ENCODE data around the gene FOXL1.

Gene FOXL1

GRCh38 chr16:86608301-86608747 is 30.0 kb downstream of the FOXL1 start:
- no peak for DNase-seq (ENCODE audit: low read depth)

- peak; percentile 90 for DNase-seq (ENCODE audit: low read depth)
These were observed 30.8 kb downstream of the FOXL1 start for GRCh38 chr16:86609115-86609514.

- no peak for DNase-seq (ENCODE audit: low read depth)
These were observed 31.3 kb downstream of the FOXL1 start for GRCh38 chr16:86609661-86610060.

GRCh38 chr16:86610779-86611524 is 32.6 kb downstream of the FOXL1 start:
- DNase-seq (ENCODE audit: low read depth): no peak

- DNase-seq (ENCODE audit: low read depth): no peak
These were observed 33.1 kb downstream of the FOXL1 start for GRCh38 chr16:86611525-86611855.

- DNase-seq (ENCODE audit: low read depth): no peak
These were observed 33.6 kb downstream of the FOXL1 start for GRCh38 chr16:86611941-86612340.

- no peak for DNase-seq (ENCODE audit: low read depth)
These were observed 36.4 kb downstream of the FOXL1 start for GRCh38 chr16:86614699-86615098.

- no peak for DNase-seq (ENCODE audit: low read depth)
These were observed 38.6 kb downstream of the FOXL1 start for GRCh38 chr16:86616906-86617305.

- DNase-seq (ENCODE audit: low read depth): no peak
These were observed 40.3 kb downstream of the FOXL1 start for GRCh38 chr16:86618431-86619238.

GRCh38 chr16:86619239-86619794 is 41.0 kb downstream of the FOXL1 start:
- DNase-seq (ENCODE audit: low read depth): no peak

- DNase-seq (ENCODE audit: low read depth): no peak
These were observed 41.8 kb downstream of the FOXL1 start for GRCh38 chr16:86620184-86620583.

- DNase-seq (ENCODE audit: low read depth): no peak
These were observed 43.6 kb downstream of the FOXL1 start for GRCh38 chr16:86621966-86622365.

GRCh38 chr16:86622700-86623615 is 44.6 kb downstream of the FOXL1 start:
- no peak for DNase-seq (ENCODE audit: low read depth)

- DNase-seq (ENCODE audit: low read depth): no peak
These were observed 46.7 kb downstream of the FOXL1 start for GRCh38 chr16:86625029-86625428.

GRCh38 chr16:86625821-86626220 is 47.5 kb downstream of the FOXL1 start:
- no peak for DNase-seq (ENCODE audit: low read depth)

- no peak for DNase-seq (ENCODE audit: low read depth)
These were observed 47.9 kb downstream of the FOXL1 start for GRCh38 chr16:86626284-86626683.

- DNase-seq (ENCODE audit: low read depth): no peak
These were observed 48.6 kb downstream of the FOXL1 start for GRCh38 chr16:86626966-86627365.

GRCh38 chr16:86628614-86629013 is 50.3 kb downstream of the FOXL1 start:
- no peak for DNase-seq (ENCODE audit: low read depth)

- DNase-seq (ENCODE audit: low read depth): no peak
These were observed 52.1 kb downstream of the FOXL1 start for GRCh38 chr16:86630471-86630870.

- no peak for DNase-seq (ENCODE audit: low read depth)
These were observed 53.1 kb downstream of the FOXL1 start for GRCh38 chr16:86631444-86631843.

All from non-pigmented ciliary epithelial cell (primary cell).